Activated T-cell treated with anti-CD3 and anti-CD28 coated beads, Interleukin-2, amount 50 U/mL, for 72 hours (primary cell): ENCODE results near the gene NGDN. TPM values are rescaled to one million over a fixed set of nuclear protein-coding genes. Genes with fewer than 3 reads are reported as not detected.

Experiments
- ATAC-seq, 2 donors: fragments of 150-1000 bp; cut with Tn5 transposase; replicated peaks in 1 of 2; 2 replicates each; pipeline ENCODE4 v1.10.0; 2021; ENCODE audit warnings: moderate library complexity in 2 of 2, mild to moderate bottlenecking in 1 of 2
- DNase-seq, 2 donors: peaks; one replicate each; pipeline ENCODE4 v3.0.0; 2021 to 2022; ENCODE audit warnings: mixed read lengths in 1 of 2
- H3K27ac Mint-ChIP-seq: one replicate; pipeline ENCODE4 v1.8.0; 2022; ENCODE audit warnings: mild to moderate bottlenecking, moderate library complexity, mixed read lengths
- H3K27me3 Mint-ChIP-seq: one replicate; pipeline ENCODE4 v1.8.0; 2022; ENCODE audit warnings: low read depth, mixed read lengths
- H3K36me3 Mint-ChIP-seq, 2 donors: one replicate each; pipeline ENCODE4 v1.8.0; 2022; ENCODE audit warnings: mixed read lengths in 2 of 2, mild to moderate bottlenecking in 1 of 2; ENCODE audit not compliant: insufficient read depth in 2 of 2
- H3K4me1 Mint-ChIP-seq: one replicate; pipeline ENCODE4 v1.8.0; 2022; ENCODE audit warnings: low read depth, mixed read lengths
- H3K4me3 Mint-ChIP-seq, 2 donors: one replicate each; pipeline ENCODE4 v1.8.0; 2022; ENCODE audit warnings: mild to moderate bottlenecking in 2 of 2, mixed read lengths in 2 of 2, moderate library complexity in 2 of 2
- H3K9me3 Mint-ChIP-seq, 2 donors: one replicate each; pipeline ENCODE4 v1.8.0; 2022; ENCODE audit warnings: mixed read lengths in 2 of 2
- total RNA-seq, 2 donors: library from RNA; stranded (reverse); gene quantifications; one replicate each; pipeline ENCODE4 v1.2.3, GENCODE V29; 2022

The NGDN gene
- total RNA-seq, 2 donors from 2014 or later, result 71.0 to 77.6 TPM

GRCh38 chr14:23468704-23469126 lies 788 bp upstream of the NGDN start:
- Mint-ChIP-seq H3K4me3 (no peak overlapping the region), H3K9me3 (no peaks in the 10 kb centered on the region), H3K27ac (peak overlapping the region; percentile 54), H3K27me3 (no peaks in the 10 kb centered on the region), H3K36me3 (peaks cover 0 to 19% of the 10 kb centered on the region in 2 donors), H3K4me1 (peaks cover 11% of the 10 kb centered on the region)
- ATAC-seq (no peak), DNase-seq (no peak)

- H3K36me3 Mint-ChIP-seq, result peaks cover 2 to 23% of the 10 kb centered on the region in 2 donors
- ATAC-seq (peak; percentile 7 to 12), DNase-seq (peak in 1 of 2 donors; percentile 28)
These were observed 452 bp downstream of the NGDN start for GRCh38 chr14:23469906-23470403.

GRCh38 chr14:23470947-23471346 lies 1.4 kb downstream of the NGDN start:
- H3K4me1 Mint-ChIP-seq, result peaks cover 11% of the 10 kb centered on the region
- H3K9me3 Mint-ChIP-seq, result no peaks in the 10 kb centered on the region
- no peak overlapping the region for H3K4me3 Mint-ChIP-seq
- no peaks in the 10 kb centered on the region for H3K27me3 Mint-ChIP-seq
- H3K36me3 Mint-ChIP-seq, result peaks cover 2 to 30% of the 10 kb centered on the region in 2 donors
- peak overlapping the region; percentile 83 for H3K27ac Mint-ChIP-seq
- DNase-seq (no peak), ATAC-seq (no peak)

More at GRCh38 chr14:23469906-23470403, 452 bp downstream of the NGDN start:
- Mint-ChIP-seq H3K4me1 (peaks cover 11% of the 10 kb centered on the region), H3K27me3 (no peaks in the 10 kb centered on the region), H3K9me3 (no peaks in the 10 kb centered on the region), H3K27ac (no peak overlapping the region), H3K4me3 (no peak overlapping the region)

- H3K36me3 Mint-ChIP-seq, result peaks cover 11 to 33% of the 10 kb centered on the region in 2 donors
- DNase-seq, result peak; percentile 56 to 57
- peak overlapping the region; percentile 41 for H3K27ac Mint-ChIP-seq
These were observed 8.7 kb downstream of the NGDN start for GRCh38 chr14:23478109-23478759.

GRCh38 chr14:23481362-23481970 lies 12.0 kb downstream of the NGDN start:
- ATAC-seq (no peak), DNase-seq (no peak)
- H3K4me1 Mint-ChIP-seq, result no peaks in the 10 kb centered on the region
- H3K9me3 Mint-ChIP-seq, result no peaks in the 10 kb centered on the region
- no peaks in the 10 kb centered on the region for H3K27me3 Mint-ChIP-seq
- H3K36me3 Mint-ChIP-seq, result peaks cover 8 to 16% of the 10 kb centered on the region in 2 donors
- no peak overlapping the region for H3K4me3 Mint-ChIP-seq
- no peak overlapping the region for H3K27ac Mint-ChIP-seq

More at GRCh38 chr14:23478109-23478759, 8.7 kb downstream of the NGDN start:
- Mint-ChIP-seq H3K4me1 (no peaks in the 10 kb centered on the region), H3K9me3 (no peaks in the 10 kb centered on the region), H3K27me3 (no peaks in the 10 kb centered on the region), H3K4me3 (no peak overlapping the region)
- ATAC-seq, result peak; percentile 28 to 46

- no peak for DNase-seq
- H3K4me3 Mint-ChIP-seq, result no peak overlapping the region
- no peak overlapping the region for H3K27ac Mint-ChIP-seq
These were observed 12.7 kb downstream of the NGDN start for GRCh38 chr14:23481979-23482822.

GRCh38 chr14:23482823-23483148 lies 13.3 kb downstream of the NGDN start:
- H3K27me3 Mint-ChIP-seq, result no peaks in the 10 kb centered on the region
- no peak for ATAC-seq
- no peaks in the 10 kb centered on the region for H3K9me3 Mint-ChIP-seq
- no peak for DNase-seq
- H3K27ac Mint-ChIP-seq, result no peak overlapping the region
- no peaks in the 10 kb centered on the region for H3K4me1 Mint-ChIP-seq
- H3K4me3 Mint-ChIP-seq, result no peak overlapping the region
- peaks cover 2 to 6% of the 10 kb centered on the region in 2 donors for H3K36me3 Mint-ChIP-seq

More at GRCh38 chr14:23481979-23482822, 12.7 kb downstream of the NGDN start:
- H3K36me3 Mint-ChIP-seq, result peaks cover 4 to 10% of the 10 kb centered on the region in 2 donors
- no peaks in the 10 kb centered on the region for H3K9me3 Mint-ChIP-seq
- ATAC-seq, result no peak
- no peaks in the 10 kb centered on the region for H3K4me1 Mint-ChIP-seq
- no peaks in the 10 kb centered on the region for H3K27me3 Mint-ChIP-seq

GRCh38 chr14:23483236-23483854 lies 13.8 kb downstream of the NGDN start:
- Mint-ChIP-seq H3K27me3 (no peaks in the 10 kb centered on the region), H3K36me3 (peaks cover 1 to 3% of the 10 kb centered on the region in 2 donors), H3K9me3 (no peaks in the 10 kb centered on the region), H3K4me3 (no peak overlapping the region), H3K4me1 (no peaks in the 10 kb centered on the region), H3K27ac (no peak overlapping the region)
- ATAC-seq, result peak; percentile 60 to 61
- peak; percentile 13 to 17 for DNase-seq

- no peak for ATAC-seq
- Mint-ChIP-seq H3K4me3 (no peak overlapping the region), H3K27ac (no peak overlapping the region), H3K36me3 (no peaks in the 10 kb centered on the region), H3K9me3 (no peaks in the 10 kb centered on the region), H3K27me3 (no peaks in the 10 kb centered on the region), H3K4me1 (no peaks in the 10 kb centered on the region)
- no peak for DNase-seq
These were observed 15.8 kb downstream of the NGDN start for GRCh38 chr14:23485326-23485725.

GRCh38 chr14:23486036-23486435 lies 16.5 kb downstream of the NGDN start:
- Mint-ChIP-seq H3K9me3 (no peaks in the 10 kb centered on the region), H3K4me1 (no peaks in the 10 kb centered on the region), H3K27me3 (no peaks in the 10 kb centered on the region), H3K36me3 (no peaks in the 10 kb centered on the region), H3K27ac (no peak overlapping the region), H3K4me3 (no peak overlapping the region)
- no peak for DNase-seq
- no peak for ATAC-seq

GRCh38 chr14:23487216-23487615 lies 17.7 kb downstream of the NGDN start:
- ATAC-seq (no peak), DNase-seq (no peak)
- H3K4me3 Mint-ChIP-seq, result no peak overlapping the region
- H3K36me3 Mint-ChIP-seq, result no peaks in the 10 kb centered on the region
- no peaks in the 10 kb centered on the region for H3K4me1 Mint-ChIP-seq
- H3K27me3 Mint-ChIP-seq, result no peaks in the 10 kb centered on the region
- H3K9me3 Mint-ChIP-seq, result no peaks in the 10 kb centered on the region
- H3K27ac Mint-ChIP-seq, result no peak overlapping the region

- Mint-ChIP-seq H3K27me3 (no peaks in the 10 kb centered on the region), H3K9me3 (no peaks in the 10 kb centered on the region), H3K4me1 (no peaks in the 10 kb centered on the region), H3K27ac (no peak overlapping the region), H3K4me3 (no peak overlapping the region), H3K36me3 (no peaks in the 10 kb centered on the region)
- ATAC-seq (no peak), DNase-seq (no peak)
These were observed 23.2 kb downstream of the NGDN start for GRCh38 chr14:23492618-23493272.
